OCI-LY1 (cell line): ENCODE results near the gene SLC13A1.

Experiments used
- H2AFZ ChIP-seq: fragments of 200-600 bp; sonication (generic), shearing (Covaris generic); 2 replicates; pipeline ENCODE4 v1.6.0; 2014; ENCODE audit warnings: antibody characterized with exemption, mild to moderate bottlenecking, low read length
- H3F3A ChIP-seq: fragments of 200-600 bp; sonication (generic), shearing (Covaris generic); 2 replicates; pipeline ENCODE4 v1.6.0; 2014; ENCODE audit warnings: mild to moderate bottlenecking, antibody characterized with exemption, low read length, moderate library complexity; ENCODE audit not compliant: insufficient read depth
- H3K27ac ChIP-seq: fragments of 200-600 bp; sonication (generic); 2 replicates; pipeline ENCODE4 v1.5.1; 2014; ENCODE audit warnings: low read length, mixed run types, mild to moderate bottlenecking, low read depth; ENCODE audit not compliant: poor library complexity, severe bottlenecking
- H3K27me3 ChIP-seq: fragments of 200-600 bp; sonication (generic); 2 replicates; pipeline ENCODE4 v1.6.0; 2014; ENCODE audit warnings: antibody characterized with exemption, mild to moderate bottlenecking, low read length, moderate library complexity; ENCODE audit not compliant: insufficient read depth
- H3K36me3 ChIP-seq: fragments of 200-600 bp; sonication (generic); 2 replicates; pipeline ENCODE4 v1.6.1; 2014; ENCODE audit warnings: mild to moderate bottlenecking, antibody characterized with exemption, low read length, moderate library complexity, mixed read lengths; ENCODE audit not compliant: insufficient read depth
- H3K4me1 ChIP-seq: fragments of 200-600 bp; sonication (generic); 2 replicates; pipeline ENCODE4 v1.5.1; 2014; ENCODE audit warnings: mild to moderate bottlenecking, low read length, moderate library complexity; ENCODE audit not compliant: insufficient read depth, severe bottlenecking
- H3K4me2 ChIP-seq: fragments of 200-600 bp; sonication (generic), shearing (Covaris generic); 2 replicates; pipeline ENCODE4 v1.6.1; 2014; ENCODE audit warnings: low read length
- H3K4me3 ChIP-seq: fragments of 200-600 bp; sonication (generic); 2 replicates; pipeline ENCODE4 v1.5.1; 2014; ENCODE audit warnings: low read length, low read depth, mild to moderate bottlenecking, mixed read lengths; ENCODE audit not compliant: poor library complexity, severe bottlenecking
- H3K79me2 ChIP-seq: fragments of 200-600 bp; shearing (Covaris generic); 2 replicates; pipeline ENCODE4 v1.6.1; 2016; ENCODE audit warnings: mixed run types, low read length, mixed read lengths; ENCODE audit not compliant: insufficient read depth
- H3K9ac ChIP-seq: fragments of 200-600 bp; sonication (generic), shearing (Covaris generic); 2 replicates; pipeline ENCODE4 v1.6.1; 2014; ENCODE audit warnings: mild to moderate bottlenecking, low read length, mixed read lengths
- H3K9me2 ChIP-seq: fragments of 200-600 bp; sonication (generic), shearing (Covaris generic); 2 replicates; pipeline ENCODE4 v1.6.1; 2014; ENCODE audit warnings: low read depth, mild to moderate bottlenecking, low read length, mixed read lengths
- H3K9me3 ChIP-seq: fragments of 200-600 bp; shearing (Covaris generic); 2 replicates; pipeline ENCODE4 v1.6.1; 2014; ENCODE audit warnings: low read length, mixed read lengths
- H4K20me1 ChIP-seq: fragments of 200-600 bp; sonication (generic), shearing (Covaris generic); 2 replicates; pipeline ENCODE4 v1.6.0; 2016; ENCODE audit warnings: mild to moderate bottlenecking, low read length; ENCODE audit not compliant: insufficient read depth
- CTCF ChIP-seq: fragments of 200-600 bp; sonication (generic), shearing (Covaris generic); IDR thresholded peaks from 2 replicates; pipeline ENCODE4 v1.5.1; 2017; ENCODE audit warnings: mild to moderate bottlenecking, antibody characterized with exemption, low read length, moderate library complexity, mixed read lengths
- EZH2 ChIP-seq: fragments of 200-600 bp; sonication (generic), shearing (Covaris generic); IDR thresholded peaks from 2 replicates; pipeline ENCODE4 v1.8.0; 2017; ENCODE audit warnings: borderline replicate concordance, mixed run types, mild to moderate bottlenecking, antibody characterized with exemption, low read length, moderate library complexity, mixed read lengths

Gene SLC13A1

GRCh38 chr7:123198111-123198510 is 1.7 kb downstream of the SLC13A1 start:
- Histone ChIP-seq H3K9me2 (no peaks in the 10 kb centered on the region), H3K27ac (no peak overlapping the region), H3K4me3 (no peak overlapping the region), H3K4me2 (no peak overlapping the region), H3K79me2 (no peaks in the 10 kb centered on the region), H3K9ac (no peak overlapping the region), H3K27me3 (no peaks in the 10 kb centered on the region), H3K4me1 (no peaks in the 10 kb centered on the region), H4K20me1 (no peaks in the 10 kb centered on the region), H3K36me3 (no peaks in the 10 kb centered on the region), H3K9me3 (no peaks in the 10 kb centered on the region), H2AFZ (no peak overlapping the region), H3F3A (no peaks in the 10 kb centered on the region)
- TF ChIP-seq CTCF, result no peak
- no peak for TF ChIP-seq EZH2

DNA sequence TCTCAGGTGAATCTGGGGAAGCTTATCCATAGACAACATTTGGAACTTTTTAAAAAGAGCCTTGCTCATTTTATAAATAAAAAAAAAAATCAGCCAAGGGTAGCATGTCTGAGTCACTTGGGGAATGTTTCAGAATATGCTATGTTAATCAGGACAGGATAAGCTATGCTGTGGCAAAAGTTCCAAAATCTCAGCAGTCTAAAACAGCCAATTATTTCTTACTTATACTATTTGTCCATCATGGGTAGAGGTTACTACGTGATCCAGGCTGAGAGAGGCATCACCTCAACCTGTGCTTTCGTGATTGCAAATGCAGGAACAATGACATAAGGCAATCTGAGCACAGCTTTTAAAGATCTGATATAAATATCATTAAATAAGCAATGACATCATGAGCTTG is 6.5 kb downstream of the SLC13A1 start:
- no peaks in the 10 kb centered on the region for H3K36me3 ChIP-seq
- H3K4me3 ChIP-seq, result no peak overlapping the region
- no peak overlapping the region for H3K9ac ChIP-seq
- no peaks in the 10 kb centered on the region for H3F3A ChIP-seq
- no peak overlapping the region for H3K27ac ChIP-seq
- H3K9me3 ChIP-seq, result no peaks in the 10 kb centered on the region
- TF ChIP-seq CTCF (no peak), EZH2 (no peak)
- H3K4me2 ChIP-seq, result no peak overlapping the region
- H3K9me2 ChIP-seq, result no peaks in the 10 kb centered on the region
- H4K20me1 ChIP-seq, result no peaks in the 10 kb centered on the region
- H3K79me2 ChIP-seq, result no peaks in the 10 kb centered on the region
- H3K27me3 ChIP-seq, result no peaks in the 10 kb centered on the region
- H2AFZ ChIP-seq, result no peak overlapping the region
- peaks cover 8% of the 10 kb centered on the region for H3K4me1 ChIP-seq

GRCh38 chr7:123191132-123191531 is 8.6 kb downstream of the SLC13A1 start:
- no peak overlapping the region for H3K9ac ChIP-seq
- no peak overlapping the region for H3K4me3 ChIP-seq
- H3K9me2 ChIP-seq, result no peaks in the 10 kb centered on the region
- H2AFZ ChIP-seq, result no peak overlapping the region
- no peak overlapping the region for H3K27ac ChIP-seq
- H4K20me1 ChIP-seq, result no peaks in the 10 kb centered on the region
- TF ChIP-seq CTCF (no peak), EZH2 (no peak)
- no peaks in the 10 kb centered on the region for H3K27me3 ChIP-seq
- H3K4me1 ChIP-seq, result peaks cover 8% of the 10 kb centered on the region
- no peaks in the 10 kb centered on the region for H3F3A ChIP-seq
- no peaks in the 10 kb centered on the region for H3K79me2 ChIP-seq
- no peaks in the 10 kb centered on the region for H3K9me3 ChIP-seq
- no peak overlapping the region for H3K4me2 ChIP-seq
- no peaks in the 10 kb centered on the region for H3K36me3 ChIP-seq
